PC-9 (cell line): ENCODE measurements around the gene TBCD.

Experiments
- CTCF ChIP-seq: fragments of 200-600 bp; sonication (generic); conservative IDR thresholded peaks from 2 replicates; pipeline ENCODE4 v1.6.1; 2017; ENCODE audit warnings: mixed run types, antibody characterized with exemption, mild to moderate bottlenecking, moderate library complexity
- EZH2 ChIP-seq: fragments of 200-600 bp; sonication (generic); IDR thresholded peaks from 2 replicates; pipeline ENCODE4 v1.8.0; 2017; ENCODE audit warnings: antibody characterized with exemption, low read depth

- TF ChIP-seq CTCF (no peak), EZH2 (no peak)
These were observed 74.3 kb downstream of the TBCD start for GRCh38 chr17:82826211-82826610.
